ENCODE results near the gene PHLDA2.
A peak's percentile ranks its signal among the peaks of the same experiment; 100 is the strongest.

The PHLDA2 gene

GRCh38 chr11:2928605-2929530 lies at the start of gene PHLDA2:
TSS of gene PHLDA2 (minus strand) at chr11:2929420. CDS start at chr11:2929364, 56 bp downstream.
- peak; percentile 21 to 39 for DNase-seq

GRCh38 chr11:2977113-2977512 lies 47.9 kb upstream of the PHLDA2 start:
- DNase-seq: no peak

GRCh38 chr11:2976294-2977063 lies 47.3 kb upstream of the PHLDA2 start:
- DNase-seq: no peak

GRCh38 chr11:2975594-2975993 lies 46.4 kb upstream of the PHLDA2 start:
- peak; percentile 24 to 41 for DNase-seq

- no peak for DNase-seq
Measured at GRCh38 chr11:2974272-2974671, 45.1 kb upstream of the PHLDA2 start.

GRCh38 chr11:2968341-2968900 lies 39.2 kb upstream of the PHLDA2 start:
- DNase-seq: no peak

- DNase-seq: no peak
Measured at GRCh38 chr11:2964782-2965181, 35.6 kb upstream of the PHLDA2 start.

- DNase-seq: no peak
Measured at GRCh38 chr11:2963761-2964160, 34.5 kb upstream of the PHLDA2 start.

- no peak for DNase-seq
Measured at GRCh38 chr11:2963112-2963754, 34.0 kb upstream of the PHLDA2 start.

GRCh38 chr11:2961080-2961479 lies 31.9 kb upstream of the PHLDA2 start:
- DNase-seq: no peak

GRCh38 chr11:2960139-2960538 lies 30.9 kb upstream of the PHLDA2 start:
- DNase-seq: no peak

- DNase-seq: peak; percentile 65 to 77
Measured at GRCh38 chr11:2958251-2958650, 29.0 kb upstream of the PHLDA2 start.

- DNase-seq: no peak
Measured at GRCh38 chr11:2955906-2956476, 26.8 kb upstream of the PHLDA2 start.

GRCh38 chr11:2954263-2954662 lies 25.0 kb upstream of the PHLDA2 start:
- no peak for DNase-seq

- DNase-seq: no peak
Measured at GRCh38 chr11:2952290-2952689, 23.1 kb upstream of the PHLDA2 start.

GRCh38 chr11:2951231-2952110 lies 22.3 kb upstream of the PHLDA2 start:
- no peak for DNase-seq

- DNase-seq: no peak
Measured at GRCh38 chr11:2950825-2951224, 21.6 kb upstream of the PHLDA2 start.

GRCh38 chr11:2949920-2950319 lies 20.7 kb upstream of the PHLDA2 start:
- DNase-seq: no peak

GRCh38 chr11:2947744-2948143 lies 18.5 kb upstream of the PHLDA2 start:
- no peak for DNase-seq

GRCh38 chr11:2945757-2946287 lies 16.6 kb upstream of the PHLDA2 start:
- DNase-seq: no peak

- no peak for DNase-seq
Measured at GRCh38 chr11:2945031-2945756, 16.0 kb upstream of the PHLDA2 start.

Data from AML-193 (cell line).